ENCODE results near the gene CBL.

- no peak for TF ChIP-seq CTCF (IDR thresholded peaks at IDR 0.05)
- TF ChIP-seq JUNB (IDR thresholded peaks at IDR 0.05) = no peak
- TF ChIP-seq SMC3 (IDR thresholded peaks at IDR 0.05) = no peak
- TF ChIP-seq RAD21 (conservative IDR thresholded peaks at IDR 0.05 in 1 of 2, IDR thresholded peaks at IDR 0.05 in 1 of 2) = no peak
- TF ChIP-seq POLR2A (IDR thresholded peaks at IDR 0.05; ENCODE audit: low read length) = no peak
- no peak for TF ChIP-seq REST (IDR thresholded peaks at IDR 0.05)
- no peak for TF ChIP-seq RFX5 (IDR thresholded peaks at IDR 0.05)
- TF ChIP-seq BHLHE40 (IDR thresholded peaks at IDR 0.05; ENCODE audit: low read depth, low read length) = no peak
- no peak for TF ChIP-seq POLR2AphosphoS2 (conservative IDR thresholded peaks at IDR 0.05; ENCODE audit: low read length)
- TF ChIP-seq MYC (IDR thresholded peaks at IDR 0.05; ENCODE audit: borderline replicate concordance, low read length) = no peak
- no peak for TF ChIP-seq EP300 (IDR thresholded peaks at IDR 0.05)
- no peak for TF ChIP-seq KDM1A (IDR thresholded peaks at IDR 0.05; ENCODE audit: low read depth)
- no peak for TF ChIP-seq USF2 (IDR thresholded peaks at IDR 0.05)
Observed at GRCh38 chr11:119329320-119329719, 123.2 kb downstream of the CBL start.

Measured in A549 (cell line).